ENCODE measurements around the gene MTCH1.

DNA sequence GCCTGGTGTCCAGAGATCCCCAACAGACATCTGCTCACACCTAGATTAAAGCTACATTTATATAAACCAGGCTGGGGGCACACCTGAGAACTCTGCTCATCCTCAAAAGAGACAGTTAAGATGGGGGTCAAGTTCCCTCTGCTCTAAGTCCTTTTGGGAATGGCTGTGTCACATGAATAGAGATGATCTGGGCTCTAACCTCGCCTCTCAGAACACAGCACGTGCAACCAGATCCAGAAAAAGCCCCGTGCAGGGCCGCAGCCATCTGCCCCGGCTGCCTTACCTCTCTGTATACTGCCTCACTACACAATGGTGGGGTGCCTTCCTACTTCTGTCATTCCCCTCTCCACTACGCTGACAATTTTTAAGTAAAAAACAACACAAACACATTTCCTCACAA lies 5.9 kb downstream of the MTCH1 start:
- TF ChIP-seq, protein P1, sequence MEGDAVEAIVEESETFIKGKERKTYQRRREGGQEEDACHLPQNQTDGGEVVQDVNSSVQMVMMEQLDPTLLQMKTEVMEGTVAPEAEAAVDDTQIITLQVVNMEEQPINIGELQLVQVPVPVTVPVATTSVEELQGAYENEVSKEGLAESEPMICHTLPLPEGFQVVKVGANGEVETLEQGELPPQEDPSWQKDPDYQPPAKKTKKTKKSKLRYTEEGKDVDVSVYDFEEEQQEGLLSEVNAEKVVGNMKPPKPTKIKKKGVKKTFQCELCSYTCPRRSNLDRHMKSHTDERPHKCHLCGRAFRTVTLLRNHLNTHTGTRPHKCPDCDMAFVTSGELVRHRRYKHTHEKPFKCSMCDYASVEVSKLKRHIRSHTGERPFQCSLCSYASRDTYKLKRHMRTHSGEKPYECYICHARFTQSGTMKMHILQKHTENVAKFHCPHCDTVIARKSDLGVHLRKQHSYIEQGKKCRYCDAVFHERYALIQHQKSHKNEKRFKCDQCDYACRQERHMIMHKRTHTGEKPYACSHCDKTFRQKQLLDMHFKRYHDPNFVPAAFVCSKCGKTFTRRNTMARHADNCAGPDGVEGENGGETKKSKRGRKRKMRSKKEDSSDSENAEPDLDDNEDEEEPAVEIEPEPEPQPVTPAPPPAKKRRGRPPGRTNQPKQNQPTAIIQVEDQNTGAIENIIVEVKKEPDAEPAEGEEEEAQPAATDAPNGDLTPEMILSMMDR (conservative IDR thresholded peaks at IDR 0.05) = no peak
- no peak for TF ChIP-seq ZFX (IDR thresholded peaks at IDR 0.05)
